ENCODE measurements around the gene FOXN1.

The FOXN1 gene

GRCh38 chr17:28476076-28476865, 29.9 kb upstream of the FOXN1 start:
- Histone ChIP-seq H3K9me3 (ENCODE audit: insufficient read depth, low read depth, low read length) (no peaks in the 10 kb centered on the region), H3K4me3 (ENCODE audit: low read length, poor library complexity, severe bottlenecking) (no peak overlapping the region), H4K20me1 (ENCODE audit: insufficient read depth, low read length, poor library complexity, severe bottlenecking) (no peaks in the 10 kb centered on the region), H3K36me3 (ENCODE audit: insufficient read depth, low read length) (no peaks in the 10 kb centered on the region), H3F3A (ENCODE audit: low read depth) (no peaks in the 10 kb centered on the region), H3K9ac (ENCODE audit: low read depth, low read length, poor library complexity, severe bottlenecking) (no peak overlapping the region), H2AFZ (ENCODE audit: low read length) (no peak overlapping the region), H3K4me1 (ENCODE audit: insufficient read depth, low read length, poor library complexity, severe bottlenecking) (no peaks in the 10 kb centered on the region), H3K27me3 (ENCODE audit: insufficient read depth, low read length, poor library complexity, severe bottlenecking) (no peaks in the 10 kb centered on the region), H3K79me2 (ENCODE audit: insufficient read depth, low read length) (no peaks in the 10 kb centered on the region), H3K4me2 (ENCODE audit: low read depth, low read length, poor library complexity, severe bottlenecking) (no peak overlapping the region), H3K9me2 (replicated peaks; ENCODE audit: low read depth, low read length) (no peaks in the 10 kb centered on the region)
- TF ChIP-seq EZH2phosphoT487 (IDR thresholded peaks at IDR 0.05; ENCODE audit: borderline replicate concordance) (no peak), CTCF (conservative IDR thresholded peaks at IDR 0.05; ENCODE audit: low read length) (no peak)

GRCh38 chr17:28477928-28478327, 28.2 kb upstream of the FOXN1 start:
- no peaks in the 10 kb centered on the region for H3K4me1 ChIP-seq (ENCODE audit: insufficient read depth, low read length, poor library complexity, severe bottlenecking)

GRCh38 chr17:28478712-28479615, 27.2 kb upstream of the FOXN1 start:
- Histone ChIP-seq H3K27me3 (ENCODE audit: insufficient read depth, low read length, poor library complexity, severe bottlenecking) (no peaks in the 10 kb centered on the region), H3K4me2 (ENCODE audit: low read depth, low read length, poor library complexity, severe bottlenecking) (no peak overlapping the region), H3K79me2 (ENCODE audit: insufficient read depth, low read length) (no peaks in the 10 kb centered on the region), H3K36me3 (ENCODE audit: insufficient read depth, low read length) (no peaks in the 10 kb centered on the region), H3K9me2 (replicated peaks; ENCODE audit: low read depth, low read length) (no peaks in the 10 kb centered on the region), H3F3A (ENCODE audit: low read depth) (no peaks in the 10 kb centered on the region), H3K4me1 (ENCODE audit: insufficient read depth, low read length, poor library complexity, severe bottlenecking) (no peaks in the 10 kb centered on the region), H2AFZ (ENCODE audit: low read length) (no peak overlapping the region), H4K20me1 (ENCODE audit: insufficient read depth, low read length, poor library complexity, severe bottlenecking) (no peaks in the 10 kb centered on the region), H3K9me3 (ENCODE audit: insufficient read depth, low read depth, low read length) (no peaks in the 10 kb centered on the region), H3K9ac (ENCODE audit: low read depth, low read length, poor library complexity, severe bottlenecking) (no peak overlapping the region), H3K4me3 (ENCODE audit: low read length, poor library complexity, severe bottlenecking) (no peak overlapping the region)
- TF ChIP-seq CTCF (conservative IDR thresholded peaks at IDR 0.05; ENCODE audit: low read length), result no peak
- TF ChIP-seq EZH2phosphoT487 (IDR thresholded peaks at IDR 0.05; ENCODE audit: borderline replicate concordance), result no peak

More at GRCh38 chr17:28477928-28478327, 28.2 kb upstream of the FOXN1 start:
- no peak overlapping the region for H3K4me2 ChIP-seq (ENCODE audit: low read depth, low read length, poor library complexity, severe bottlenecking)
- no peaks in the 10 kb centered on the region for H4K20me1 ChIP-seq (ENCODE audit: insufficient read depth, low read length, poor library complexity, severe bottlenecking)
- TF ChIP-seq CTCF (conservative IDR thresholded peaks at IDR 0.05; ENCODE audit: low read length) (no peak), EZH2phosphoT487 (IDR thresholded peaks at IDR 0.05; ENCODE audit: borderline replicate concordance) (no peak)
- H3K9me3 ChIP-seq (ENCODE audit: insufficient read depth, low read depth, low read length), result no peaks in the 10 kb centered on the region
- H2AFZ ChIP-seq (ENCODE audit: low read length), result no peak overlapping the region
- no peaks in the 10 kb centered on the region for H3K27me3 ChIP-seq (ENCODE audit: insufficient read depth, low read length, poor library complexity, severe bottlenecking)
- H3K4me3 ChIP-seq (ENCODE audit: low read length, poor library complexity, severe bottlenecking), result no peak overlapping the region
- H3K79me2 ChIP-seq (ENCODE audit: insufficient read depth, low read length), result no peaks in the 10 kb centered on the region
- no peak overlapping the region for H3K9ac ChIP-seq (ENCODE audit: low read depth, low read length, poor library complexity, severe bottlenecking)
- H3K36me3 ChIP-seq (ENCODE audit: insufficient read depth, low read length), result no peaks in the 10 kb centered on the region
- H3K9me2 ChIP-seq (replicated peaks; ENCODE audit: low read depth, low read length), result no peaks in the 10 kb centered on the region
- no peaks in the 10 kb centered on the region for H3F3A ChIP-seq (ENCODE audit: low read depth)

Data from Loucy (cell line).